GM12878 (cell line): ENCODE measurements around the gene ANKRD44. TPM values are rescaled to one million over a fixed set of nuclear protein-coding genes. Genes with fewer than 3 reads are reported as not detected.
A peak's percentile ranks its signal among the peaks of the same experiment; 100 is the strongest.

Experiments used
- BCL11A ChIP-seq: IDR thresholded peaks from 2 replicates; pipeline ENCODE4 v1.6.1; 2011; ENCODE audit warnings: low read depth, low read length
- CHD2 ChIP-seq: IDR thresholded peaks from 2 replicates; pipeline ENCODE4 v1.6.1; 2011; ENCODE audit warnings: low read depth, low read length, improper control_type of control experiment, borderline replicate concordance
- E2F4 ChIP-seq: IDR thresholded peaks from 2 replicates; pipeline ENCODE4 v1.6.1; 2012; ENCODE audit warnings: low read depth, low read length, improper control_type of control experiment
- E4F1 ChIP-seq: fragments of 450-650 bp; IDR thresholded peaks from 2 replicates; pipeline ENCODE4 v1.6.1; 2018; ENCODE audit warnings: borderline replicate concordance, mild to moderate bottlenecking; ENCODE audit not compliant: partially characterized antibody
- EED ChIP-seq: sonication (generic); IDR thresholded peaks from 2 replicates; pipeline ENCODE4 v1.6.1; 2016; ENCODE audit warnings: antibody characterized with exemption, low read depth
- ESRRA ChIP-seq: IDR thresholded peaks from 2 replicates; pipeline ENCODE4 v1.6.1; 2012; ENCODE audit warnings: mild to moderate bottlenecking, low read length, improper control_type of control experiment
- GATAD2B ChIP-seq: fragments of 450-650 bp; conservative IDR thresholded peaks from 2 replicates; pipeline ENCODE4 v1.6.1; 2017; ENCODE audit warnings: low read depth, mild to moderate bottlenecking, moderate library complexity
- HDAC2 ChIP-seq: fragments of 200-600 bp; sonication (generic); IDR thresholded peaks from 2 replicates; pipeline ENCODE4 v1.6.1; 2017
- JUND ChIP-seq: IDR thresholded peaks from 2 replicates; pipeline ENCODE4 v1.6.1; 2012; ENCODE audit warnings: low read depth, mild to moderate bottlenecking, low read length, improper control_type of control experiment, moderate library complexity
- MYB ChIP-seq: fragments of 150-350 bp; IDR thresholded peaks from 2 replicates; pipeline ENCODE4 v1.6.1; 2014; ENCODE audit warnings: mild to moderate bottlenecking, low read depth, low read length, borderline replicate concordance
- NBN ChIP-seq: fragments of 450-650 bp; IDR thresholded peaks from 2 replicates; pipeline ENCODE4 v1.6.1; 2016
- NFIC ChIP-seq: IDR thresholded peaks from 2 replicates; pipeline ENCODE4 v1.6.1; 2012; ENCODE audit warnings: low read depth, mild to moderate bottlenecking, inconsistent platforms, low read length, moderate library complexity
- NFYA ChIP-seq: IDR thresholded peaks from 2 replicates; pipeline ENCODE4 v1.6.1; 2011; ENCODE audit warnings: low read depth, mild to moderate bottlenecking, low read length, improper control_type of control experiment, borderline replicate concordance
- NFYB ChIP-seq: IDR thresholded peaks from 2 replicates; pipeline ENCODE4 v1.6.1; 2011; ENCODE audit warnings: low read depth, mild to moderate bottlenecking, low read length, improper control_type of control experiment, moderate library complexity; ENCODE audit not compliant: insufficient read depth
- NR2C2 ChIP-seq: IDR thresholded peaks from 2 replicates; pipeline ENCODE4 v1.6.1; 2011; ENCODE audit warnings: borderline replicate concordance, low read depth; ENCODE audit not compliant: control insufficient read depth, insufficient read length
- NRF1 ChIP-seq: conservative IDR thresholded peaks from 2 replicates; pipeline ENCODE4 v1.6.1; 2011; ENCODE audit warnings: mild to moderate bottlenecking, low read depth, low read length, improper control_type of control experiment
- PML ChIP-seq: IDR thresholded peaks from 2 replicates; pipeline ENCODE4 v1.6.1; 2012; ENCODE audit warnings: low read length, inconsistent platforms
- SRF ChIP-seq, 2 experiments: IDR thresholded peaks; 2 replicates each; pipeline ENCODE4 v1.6.1; 2011; ENCODE audit warnings: low read depth in 2 of 2, low read length in 2 of 2, mild to moderate bottlenecking in 1 of 2, moderate library complexity in 1 of 2
- TBL1XR1 ChIP-seq: IDR thresholded peaks from 2 replicates; pipeline ENCODE4 v1.6.1; 2012; ENCODE audit warnings: low read depth, low read length, improper control_type of control experiment
- ZNF687 ChIP-seq: fragments of 450-650 bp; IDR thresholded peaks from 2 replicates; pipeline ENCODE4 v1.6.1; 2017; ENCODE audit warnings: mild to moderate bottlenecking, moderate library complexity
- polyA plus RNA-seq, 11 experiments: library from polyadenylated mRNA; depleted of rRNA in 4 of 11; unstranded in 6 of 11; stranded (reverse) in 5 of 11; fragments of >200 nt; fragmentation: Nextera tagmentation in 4 of 11; fragmentation: Illumina TruSeq in 1 of 11; extraction: Ambion mirVana in 4 of 11; extraction: Trizol in 1 of 11; gene quantifications; 1 replicate in 1 of 11; 2 replicates in 10 of 11; pipeline versions ENCODE4 v1.2.1 to v1.2.3, GENCODE V29; 2011 to 2016; ENCODE audit warnings: inconsistent platforms in 2 of 11, missing spikeins in 2 of 11, low read depth in 1 of 11
- total RNA-seq, 4 experiments: library from RNA; depleted of rRNA in 3 of 4; stranded (reverse); fragments of >200 nt in 3 of 4; fragmentation: Illumina TruSeq in 1 of 4; extraction: Trizol in 1 of 4; gene quantifications; 2 replicates each; pipeline versions ENCODE4 v1.2.1 to v1.2.3, GENCODE V29; 2013 to 2021
- TF ChIP-seq, protein P1 (sequence below): fragments of 450-650 bp; IDR thresholded peaks from 2 replicates; pipeline ENCODE4 v1.6.1; 2016; ENCODE audit warnings: mild to moderate bottlenecking
- TF ChIP-seq, protein P2 (sequence below): IDR thresholded peaks from 2 replicates; pipeline ENCODE4 v1.6.1; 2012; ENCODE audit warnings: low read length, inconsistent platforms

The ANKRD44 gene
- total and polyA plus RNA-seq, 10 of the 15 experiments (the other 5 are each of a cell fraction or from before 2014, with no cell fraction given): 19.1 to 99.1 (median 59.6) TPM

DNA sequence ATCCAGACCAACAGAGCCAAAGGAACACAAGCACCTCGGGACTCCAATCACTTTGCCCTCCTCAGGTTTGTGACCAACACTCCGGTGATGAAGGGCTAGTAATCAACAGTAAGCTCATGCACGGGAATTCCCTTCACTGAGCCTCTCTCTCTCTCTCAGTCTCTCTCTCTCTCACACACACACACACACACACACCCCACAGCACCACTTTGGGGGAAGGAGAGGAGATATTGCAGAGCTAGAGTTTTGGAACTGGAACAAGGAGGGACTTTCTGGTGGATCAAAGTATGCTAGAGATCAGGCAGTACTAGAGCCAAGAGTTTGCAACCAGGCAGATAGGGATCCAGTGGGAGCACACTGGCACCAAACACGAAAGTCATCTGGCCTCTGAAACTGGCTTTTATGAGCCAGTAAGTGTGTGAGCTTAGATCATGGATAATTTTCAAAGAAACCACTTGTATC, 98.7 kb downstream of the ANKRD44 start (continued):
- TF ChIP-seq E4F1 (no peak), BCL11A (no peak; the same call in 1 of the 2 replicates), NR2C2 (no peak), NFYA (no peak), CHD2 (no peak), TBL1XR1 (0 out of 2 replicates have a peak, but pooled peaks have one; percentile 49), E2F4 (no peak), PML (no peak), GATAD2B (no peak), SRF (IDR thresholded peaks at IDR 0.05; ENCODE audit: low read depth in 2 of 2, low read length in 2 of 2) (no peak), ZNF687 (no peak; the same call in 1 of the 2 replicates), JUND (no peak), MYB (no peak), NFIC (peak; percentile 72), NBN (peak; percentile 98), EED (peak; percentile 91), ESRRA (no peak), NRF1 (no peak), HDAC2 (no peak), NFYB (no peak)
- TF ChIP-seq, protein P1, sequence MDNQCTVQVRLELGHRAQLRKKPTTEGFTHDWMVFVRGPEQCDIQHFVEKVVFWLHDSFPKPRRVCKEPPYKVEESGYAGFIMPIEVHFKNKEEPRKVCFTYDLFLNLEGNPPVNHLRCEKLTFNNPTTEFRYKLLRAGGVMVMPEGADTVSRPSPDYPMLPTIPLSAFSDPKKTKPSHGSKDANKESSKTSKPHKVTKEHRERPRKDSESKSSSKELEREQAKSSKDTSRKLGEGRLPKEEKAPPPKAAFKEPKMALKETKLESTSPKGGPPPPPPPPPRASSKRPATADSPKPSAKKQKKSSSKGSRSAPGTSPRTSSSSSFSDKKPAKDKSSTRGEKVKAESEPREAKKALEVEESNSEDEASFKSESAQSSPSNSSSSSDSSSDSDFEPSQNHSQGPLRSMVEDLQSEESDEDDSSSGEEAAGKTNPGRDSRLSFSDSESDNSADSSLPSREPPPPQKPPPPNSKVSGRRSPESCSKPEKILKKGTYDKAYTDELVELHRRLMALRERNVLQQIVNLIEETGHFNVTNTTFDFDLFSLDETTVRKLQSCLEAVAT: peak; percentile 92
- TF ChIP-seq, protein P2, sequence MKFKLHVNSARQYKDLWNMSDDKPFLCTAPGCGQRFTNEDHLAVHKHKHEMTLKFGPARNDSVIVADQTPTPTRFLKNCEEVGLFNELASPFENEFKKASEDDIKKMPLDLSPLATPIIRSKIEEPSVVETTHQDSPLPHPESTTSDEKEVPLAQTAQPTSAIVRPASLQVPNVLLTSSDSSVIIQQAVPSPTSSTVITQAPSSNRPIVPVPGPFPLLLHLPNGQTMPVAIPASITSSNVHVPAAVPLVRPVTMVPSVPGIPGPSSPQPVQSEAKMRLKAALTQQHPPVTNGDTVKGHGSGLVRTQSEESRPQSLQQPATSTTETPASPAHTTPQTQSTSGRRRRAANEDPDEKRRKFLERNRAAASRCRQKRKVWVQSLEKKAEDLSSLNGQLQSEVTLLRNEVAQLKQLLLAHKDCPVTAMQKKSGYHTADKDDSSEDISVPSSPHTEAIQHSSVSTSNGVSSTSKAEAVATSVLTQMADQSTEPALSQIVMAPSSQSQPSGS: peak; percentile 58
